Breast epithelium (tissue), 4 donors: ENCODE results near the gene SLC18A2. TPM values are rescaled to one million over a fixed set of nuclear protein-coding genes. Genes with fewer than 3 reads are reported as not detected.

Source experiments
- DNase-seq, 2 donors: peaks; one replicate each; pipeline ENCODE4 v3.0.0-alpha.2; 2019; ENCODE audit warnings: low spot score in 2 of 2
- H3K27ac ChIP-seq, 2 donors: fragments of 200-600 bp; sonication (generic) in 1 of 2; one replicate each; pipeline ENCODE4 v1.5.1; 2016 to 2019; ENCODE audit warnings: mild to moderate bottlenecking in 1 of 2
- H3K27me3 ChIP-seq, 2 donors: fragments of 200-600 bp; sonication (generic) in 1 of 2; one replicate each; pipeline versions ENCODE4 v1.5.1 to v1.6.0; 2017 to 2019; ENCODE audit warnings: control low read depth in 1 of 2, mild to moderate bottlenecking in 1 of 2
- H3K36me3 ChIP-seq: fragments of 200-600 bp; one replicate; pipeline ENCODE4 v1.5.1; 2019
- H3K4me1 ChIP-seq, 2 donors: fragments of 200-600 bp; sonication (generic); one replicate each; pipeline ENCODE4 v1.5.1; 2016 to 2019; ENCODE audit warnings: control low read depth in 1 of 2
- H3K4me3 ChIP-seq, 3 donors: fragments of 200-600 bp; sonication (generic); 1 replicate in 2 of 3; 2 replicates in 1 of 3; pipeline ENCODE4 v1.5.1; 2016 to 2019; ENCODE audit warnings: mild to moderate bottlenecking in 3 of 3, moderate library complexity in 2 of 3
- H3K9me3 ChIP-seq, 2 donors: fragments of 200-600 bp; sonication (generic) in 1 of 2; one replicate each; pipeline ENCODE4 v1.5.1; 2016 to 2019; ENCODE audit warnings: control low read depth in 1 of 2
- POLR2A ChIP-seq: fragments of 450-650 bp; IDR thresholded peaks from one replicate; pipeline ENCODE4 v1.6.1; 2016; ENCODE audit warnings: antibody characterized with exemption, mild to moderate bottlenecking, moderate library complexity
- POLR2AphosphoS5 ChIP-seq, 3 donors: sonication (generic); formaldehyde crosslinking; IDR thresholded peaks; one replicate each; pipeline ENCODE4 v1.6.1; 2017; ENCODE audit warnings: antibody characterized with exemption in 3 of 3
- intact Hi-C: fragments of 100-400 bp; cut with DNase I; formaldehyde crosslinking; loops from one replicate; pipeline ENCODE4 v1.15.1; 2023; ENCODE audit warnings: low total_unique reads
- total RNA-seq, 3 donors: library from RNA; depleted of rRNA; stranded (reverse); fragments of >200 nt; gene quantifications; one replicate each; pipeline ENCODE4 v1.1.0, GENCODE V29; 2016
- TF ChIP-seq, protein P1 (sequence below), 3 donors: fragments of 450-650 bp; IDR thresholded peaks; one replicate each; pipeline ENCODE4 v1.5.1; 2016 to 2017; ENCODE audit warnings: antibody characterized with exemption in 3 of 3, mild to moderate bottlenecking in 3 of 3, moderate library complexity in 3 of 3

The SLC18A2 gene
- total RNA-seq, 3 donors from 2014 or later = 0.73 to 2.1 TPM; not detected in 1

DNA sequence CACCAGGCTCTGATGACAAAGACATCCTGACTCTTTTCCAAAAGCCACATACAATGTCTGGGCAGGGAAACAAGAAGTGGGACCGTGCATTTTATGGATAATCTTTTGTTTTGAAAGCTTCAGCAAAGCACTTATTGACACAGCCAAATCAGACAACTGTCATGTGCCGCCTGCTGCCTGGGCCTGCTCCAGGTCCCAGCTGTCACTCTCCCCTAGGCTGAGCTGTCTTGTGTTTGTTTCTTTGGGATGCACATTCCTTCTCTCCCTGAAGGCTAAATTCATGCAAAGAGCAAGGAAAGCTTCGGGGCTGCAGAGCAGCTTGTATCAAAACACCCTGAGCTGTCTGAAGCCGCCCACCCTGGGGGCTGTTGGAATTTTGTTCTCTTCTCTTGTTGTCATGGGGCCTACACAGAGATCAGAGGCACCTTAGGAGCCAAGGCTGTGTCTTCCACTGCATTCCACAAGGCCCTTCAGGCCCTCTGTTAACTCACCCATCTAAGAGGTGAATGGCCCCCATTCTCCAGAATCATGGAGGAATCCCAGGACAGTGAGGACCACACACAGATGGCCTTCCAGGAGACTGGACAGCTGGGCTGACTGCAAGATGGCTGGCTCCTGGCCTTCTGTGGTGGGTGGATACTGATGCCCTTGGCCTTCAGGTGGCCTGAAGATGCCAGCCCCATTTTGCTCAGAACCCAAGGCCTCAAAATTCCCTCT, 17.8 kb upstream of the SLC18A2 start:
- no peaks in the 10 kb centered on the region for H3K9me3 ChIP-seq
- TF ChIP-seq POLR2A (no peak), POLR2AphosphoS5 (IDR thresholded peaks at IDR 0.05) (no peak)
- TF ChIP-seq, protein P1, sequence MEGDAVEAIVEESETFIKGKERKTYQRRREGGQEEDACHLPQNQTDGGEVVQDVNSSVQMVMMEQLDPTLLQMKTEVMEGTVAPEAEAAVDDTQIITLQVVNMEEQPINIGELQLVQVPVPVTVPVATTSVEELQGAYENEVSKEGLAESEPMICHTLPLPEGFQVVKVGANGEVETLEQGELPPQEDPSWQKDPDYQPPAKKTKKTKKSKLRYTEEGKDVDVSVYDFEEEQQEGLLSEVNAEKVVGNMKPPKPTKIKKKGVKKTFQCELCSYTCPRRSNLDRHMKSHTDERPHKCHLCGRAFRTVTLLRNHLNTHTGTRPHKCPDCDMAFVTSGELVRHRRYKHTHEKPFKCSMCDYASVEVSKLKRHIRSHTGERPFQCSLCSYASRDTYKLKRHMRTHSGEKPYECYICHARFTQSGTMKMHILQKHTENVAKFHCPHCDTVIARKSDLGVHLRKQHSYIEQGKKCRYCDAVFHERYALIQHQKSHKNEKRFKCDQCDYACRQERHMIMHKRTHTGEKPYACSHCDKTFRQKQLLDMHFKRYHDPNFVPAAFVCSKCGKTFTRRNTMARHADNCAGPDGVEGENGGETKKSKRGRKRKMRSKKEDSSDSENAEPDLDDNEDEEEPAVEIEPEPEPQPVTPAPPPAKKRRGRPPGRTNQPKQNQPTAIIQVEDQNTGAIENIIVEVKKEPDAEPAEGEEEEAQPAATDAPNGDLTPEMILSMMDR (IDR thresholded peaks at IDR 0.05) = no peak
- H3K36me3 ChIP-seq = no peaks in the 10 kb centered on the region
- H3K27ac ChIP-seq = no peak overlapping the region
- no peak overlapping the region for H3K4me3 ChIP-seq
- DNase-seq = no peak
- H3K27me3 ChIP-seq = peaks cover 0 to 12% of the 10 kb centered on the region in 2 donors
- intact Hi-C loops = no loop called here
- no peaks in the 10 kb centered on the region for H3K4me1 ChIP-seq

GRCh38 chr10:117223693-117224430, 17.1 kb upstream of the SLC18A2 start:
- Histone ChIP-seq H3K27me3 (peaks cover 0 to 17% of the 10 kb centered on the region in 2 donors), H3K4me3 (no peak overlapping the region), H3K27ac (no peak overlapping the region), H3K36me3 (no peaks in the 10 kb centered on the region), H3K4me1 (no peaks in the 10 kb centered on the region), H3K9me3 (no peaks in the 10 kb centered on the region)
- intact Hi-C loops = no loop called here
- DNase-seq = no peak
- TF ChIP-seq POLR2A = no peak
- no peak for TF ChIP-seq POLR2AphosphoS5 (IDR thresholded peaks at IDR 0.05)
- TF ChIP-seq, protein P1 (IDR thresholded peaks at IDR 0.05) = no peak

- no peaks in the 10 kb centered on the region for H3K4me1 ChIP-seq
- TF ChIP-seq POLR2A (no peak), POLR2AphosphoS5 (IDR thresholded peaks at IDR 0.05) (no peak)
- TF ChIP-seq, protein P1 (IDR thresholded peaks at IDR 0.05) = no peak
- no peak overlapping the region for H3K27ac ChIP-seq
- no peak overlapping the region for H3K4me3 ChIP-seq
- H3K9me3 ChIP-seq = no peaks in the 10 kb centered on the region
- intact Hi-C loops = no loop called here
- H3K27me3 ChIP-seq = peaks cover 0 to 17% of the 10 kb centered on the region in 2 donors
- no peak for DNase-seq
- H3K36me3 ChIP-seq = no peaks in the 10 kb centered on the region
Observed at GRCh38 chr10:117224881-117225280, 16.0 kb upstream of the SLC18A2 start.

DNA sequence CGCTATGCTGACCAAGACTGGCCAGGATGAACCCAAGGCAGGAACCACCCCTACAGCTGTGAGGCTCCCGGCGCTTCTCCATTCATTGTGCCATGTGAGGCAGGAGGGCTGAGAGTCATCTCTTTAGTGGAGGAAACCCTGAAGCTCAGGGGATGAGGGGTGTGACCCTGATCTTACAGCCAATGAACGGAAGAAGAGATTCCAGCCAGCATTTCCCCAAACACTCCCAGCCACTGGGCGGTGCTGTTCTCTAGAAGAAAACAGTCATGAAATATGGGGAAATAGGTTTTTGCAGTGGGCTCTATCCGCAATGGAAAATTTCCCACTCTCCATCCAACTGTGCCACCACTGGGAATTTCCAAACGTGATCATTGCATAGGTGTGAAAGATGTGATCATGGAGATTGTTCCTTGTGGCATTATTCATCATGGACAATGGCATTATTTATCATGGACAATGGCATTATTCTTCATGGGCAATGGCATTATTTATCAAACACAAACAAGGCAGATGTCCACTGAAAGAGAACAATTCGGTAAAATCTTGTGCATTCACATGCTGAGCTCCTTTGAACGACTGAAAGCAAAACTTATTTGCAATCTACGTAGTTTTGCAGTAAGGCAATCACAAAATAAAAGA, 14.0 kb upstream of the SLC18A2 start:
- Histone ChIP-seq H3K4me3 (no peak overlapping the region), H3K9me3 (no peaks in the 10 kb centered on the region), H3K4me1 (no peaks in the 10 kb centered on the region), H3K36me3 (no peaks in the 10 kb centered on the region), H3K27me3 (peaks cover 0 to 19% of the 10 kb centered on the region in 2 donors), H3K27ac (no peak overlapping the region)
- TF ChIP-seq POLR2A = no peak
- TF ChIP-seq POLR2AphosphoS5 (IDR thresholded peaks at IDR 0.05) = no peak
- TF ChIP-seq, protein P1 (IDR thresholded peaks at IDR 0.05) = no peak
- no peak for DNase-seq
- intact Hi-C loops = no loop called here
